ENCODE measurements around the gene KCNN2. TPM values are rescaled to one million over a fixed set of nuclear protein-coding genes. Genes with fewer than 3 reads are reported as not detected.

The KCNN2 gene
- total and polyA plus RNA-seq, 7 donors: 0.31 to 8.2 (median 3.6) TPM; not detected in 2

GRCh38 chr5:114438471-114438870, 76.6 kb downstream of the KCNN2 start:
- TF ChIP-seq POLR2A (IDR thresholded peaks at IDR 0.05) (no peak), CTCF (IDR thresholded peaks at IDR 0.05) (no peak), EP300 (IDR thresholded peaks at IDR 0.05) (no peak), POLR2AphosphoS5 (IDR thresholded peaks at IDR 0.05) (no peak)
- intact Hi-C loops (cut with DNase I): no loop called here

GRCh38 chr5:114447084-114447773, 85.4 kb downstream of the KCNN2 start:
- no peak overlapping the region for H3K27ac ChIP-seq
- no peaks in the 10 kb centered on the region for H3K36me3 ChIP-seq
- 32 to 75% methylated on average over 1 of the region's 1 CpG for WGBS, 2 donors
- no peak for DNase-seq
- H3K4me3 ChIP-seq: no peak overlapping the region
- H3K27me3 ChIP-seq: no peaks in the 10 kb centered on the region
- no peaks in the 10 kb centered on the region for H3K9me3 ChIP-seq
- intact Hi-C loops (cut with DNase I): loop anchor here (5.0 to 10.0 kb wide), 2 partner anchors 85 to 432 kb away; partner anchors contain the start of gene KCNN2
- TF ChIP-seq POLR2AphosphoS5 (IDR thresholded peaks at IDR 0.05) (no peak), POLR2A (IDR thresholded peaks at IDR 0.05) (no peak), EP300 (IDR thresholded peaks at IDR 0.05) (no peak), CTCF (IDR thresholded peaks at IDR 0.05) (peak in 1 of 4 experiments; percentile 9)
- peaks cover 0 to 10% (median 6%) of the 10 kb centered on the region in 4 donors for H3K4me1 ChIP-seq

More at GRCh38 chr5:114438471-114438870, 76.6 kb downstream of the KCNN2 start:
- Histone ChIP-seq H3K36me3 (no peaks in the 10 kb centered on the region), H3K27ac (no peak overlapping the region), H3K9me3 (no peaks in the 10 kb centered on the region), H3K27me3 (no peaks in the 10 kb centered on the region), H3K4me1 (no peaks in the 10 kb centered on the region), H3K4me3 (no peak overlapping the region)
- DNase-seq: no peak
- 89 to 90% methylated on average over 4 of the region's 4 CpGs for whole genome bisulfite sequencing, 2 donors

- no peak overlapping the region for H3K27ac ChIP-seq
- no peak overlapping the region for H3K4me3 ChIP-seq
- intact Hi-C loops (cut with DNase I): loop anchor here (2.0 to 10.0 kb wide), 3 partner anchors 86 to 770 kb away; partner anchors contain the start of gene KCNN2
- no peaks in the 10 kb centered on the region for H3K27me3 ChIP-seq
- TF ChIP-seq EP300 (IDR thresholded peaks at IDR 0.05) (no peak), POLR2AphosphoS5 (IDR thresholded peaks at IDR 0.05) (no peak), CTCF (IDR thresholded peaks at IDR 0.05) (no peak), POLR2A (IDR thresholded peaks at IDR 0.05) (no peak)
- no peaks in the 10 kb centered on the region for H3K36me3 ChIP-seq
- 63 to 70% methylated on average over 4 of the region's 4 CpGs for WGBS, 2 donors
- H3K4me1 ChIP-seq: peaks cover 0 to 10% (median 6%) of the 10 kb centered on the region in 4 donors
- H3K9me3 ChIP-seq: no peaks in the 10 kb centered on the region
- DNase-seq: no peak
Measured at GRCh38 chr5:114448481-114448880, 86.6 kb downstream of the KCNN2 start.

- intact Hi-C loops (cut with DNase I): loop anchor here (2.0 to 10.0 kb wide), 5 partner anchors 88 to 838 kb away; partner anchors contain the start of gene KCNN2
Measured at GRCh38 chr5:114449860-114450421, 88.1 kb downstream of the KCNN2 start.

More at GRCh38 chr5:114449860-114450421, 88.1 kb downstream of the KCNN2 start:
- Histone ChIP-seq H3K27me3 (no peaks in the 10 kb centered on the region), H3K27ac (no peak overlapping the region), H3K9me3 (no peaks in the 10 kb centered on the region), H3K4me3 (peak overlapping the region in 2 of 4 donors; percentile 7 to 9), H3K36me3 (no peaks in the 10 kb centered on the region), H3K4me1 (peaks cover 0 to 10% (median 6%) of the 10 kb centered on the region in 4 donors)
- WGBS, 2 donors: 4 to 5% methylated on average over 16 of the region's 16 CpGs
- TF ChIP-seq POLR2A (IDR thresholded peaks at IDR 0.05) (no peak), CTCF (IDR thresholded peaks at IDR 0.05) (peak; percentile 55 to 76 (median 64)), EP300 (IDR thresholded peaks at IDR 0.05) (no peak), POLR2AphosphoS5 (IDR thresholded peaks at IDR 0.05) (no peak)
- peak; percentile 79 for DNase-seq

Measured in sigmoid colon (tissue), 7 donors.